Osteocyte (in vitro differentiated cells): Measurements from ENCODE around the gene LIMS2. TPM values are rescaled to one million over a fixed set of nuclear protein-coding genes. Genes with fewer than 3 reads are reported as not detected.

ENCODE experiments used
- DNase-seq: peaks from one replicate; pipeline ENCODE4 v3.0.0; 2021; ENCODE audit warnings: mixed read lengths; ENCODE audit not compliant: unreplicated experiment; ENCODE audit errors: extremely low spot score
- H3K27ac Mint-ChIP-seq: one replicate; pipeline ENCODE4 v1.8.0; 2021; ENCODE audit warnings: mild to moderate bottlenecking, mixed read lengths; ENCODE audit not compliant: unreplicated experiment
- H3K27me3 Mint-ChIP-seq: one replicate; pipeline ENCODE4 v1.8.0; 2021; ENCODE audit warnings: mixed read lengths; ENCODE audit not compliant: unreplicated experiment
- H3K36me3 Mint-ChIP-seq: one replicate; pipeline ENCODE4 v1.8.0; 2021; ENCODE audit warnings: mixed read lengths; ENCODE audit not compliant: unreplicated experiment
- H3K4me1 Mint-ChIP-seq: one replicate; pipeline ENCODE4 v1.8.0; 2021; ENCODE audit warnings: mixed read lengths; ENCODE audit not compliant: unreplicated experiment
- H3K4me3 Mint-ChIP-seq: one replicate; pipeline ENCODE4 v1.8.0; 2021; ENCODE audit warnings: mild to moderate bottlenecking, moderate library complexity, mixed read lengths; ENCODE audit not compliant: unreplicated experiment
- H3K9me3 Mint-ChIP-seq: one replicate; pipeline ENCODE4 v1.8.0; 2021; ENCODE audit warnings: mixed read lengths; ENCODE audit not compliant: unreplicated experiment
- CTCF ChIP-seq: fragments of 200-600 bp; sonication (generic); IDR thresholded peaks from 2 replicates; pipeline ENCODE4 v1.5.0; 2021; ENCODE audit warnings: antibody characterized with exemption, mild to moderate bottlenecking, moderate library complexity
- total RNA-seq: library from RNA; stranded (reverse); gene quantifications from 2 replicates; pipeline ENCODE4 v1.2.1, GENCODE V29; 2021

Gene LIMS2
- total RNA-seq, 1 donor from 2014 or later = 51.0 TPM

GRCh38 chr2:127615511-127616166, 59.7 kb downstream of the LIMS2 start:
- no peaks in the 10 kb centered on the region for H3K27me3 Mint-ChIP-seq
- no peak overlapping the region for H3K4me3 Mint-ChIP-seq
- DNase-seq = peak; percentile 65
- H3K27ac Mint-ChIP-seq = no peak overlapping the region
- H3K9me3 Mint-ChIP-seq = peaks cover 13% of the 10 kb centered on the region
- H3K36me3 Mint-ChIP-seq = peaks cover 3% of the 10 kb centered on the region
- TF ChIP-seq CTCF = no peak
- peaks cover 4% of the 10 kb centered on the region for H3K4me1 Mint-ChIP-seq

- Mint-ChIP-seq H3K27me3 (no peaks in the 10 kb centered on the region), H3K4me3 (no peak overlapping the region), H3K36me3 (peaks cover 3% of the 10 kb centered on the region), H3K27ac (no peak overlapping the region), H3K4me1 (peaks cover 4% of the 10 kb centered on the region), H3K9me3 (peaks cover 13% of the 10 kb centered on the region)
- TF ChIP-seq CTCF = no peak
- DNase-seq = peak; percentile 54
These were observed 60.6 kb downstream of the LIMS2 start for GRCh38 chr2:127614731-127615130.

GRCh38 chr2:127614246-127614645, 61.1 kb downstream of the LIMS2 start:
- no peak for TF ChIP-seq CTCF
- Mint-ChIP-seq H3K27me3 (no peaks in the 10 kb centered on the region), H3K36me3 (peaks cover 3% of the 10 kb centered on the region), H3K4me3 (no peak overlapping the region), H3K4me1 (peaks cover 4% of the 10 kb centered on the region), H3K9me3 (peaks cover 13% of the 10 kb centered on the region), H3K27ac (no peak overlapping the region)
- DNase-seq = peak; percentile 48

- Mint-ChIP-seq H3K27me3 (no peaks in the 10 kb centered on the region), H3K4me3 (no peak overlapping the region), H3K4me1 (no peaks in the 10 kb centered on the region), H3K27ac (no peak overlapping the region), H3K9me3 (peaks cover 13% of the 10 kb centered on the region), H3K36me3 (peaks cover 3% of the 10 kb centered on the region)
- peak; percentile 76 for DNase-seq
- TF ChIP-seq CTCF = no peak
These were observed 63.1 kb downstream of the LIMS2 start for GRCh38 chr2:127612111-127612822.
